DND-41 (cell line): ENCODE results near the gene DDX3X.

ENCODE experiments used
- ATAC-seq: fragments of 200-7000 bp; cut with Tn5 transposase; 3 replicates; pipeline ENCODE4 v1.9.1; 2021; ENCODE audit warnings: low read depth; ENCODE audit not compliant: insufficient read depth
- DNase-seq: peaks from one replicate; pipeline ENCODE4 v3.0.0-alpha.2; 2020
- H2AFZ ChIP-seq: 2 replicates; pipeline ENCODE4 v1.6.0; 2012; ENCODE audit warnings: low read depth, low read length
- H3K27ac ChIP-seq: 2 replicates; pipeline ENCODE4 v1.5.1; 2012; ENCODE audit warnings: low read length, inconsistent platforms
- H3K27me3 ChIP-seq: fragments of 200-600 bp; sonication (generic); 2 replicates; pipeline ENCODE4 v1.6.0; 2012; ENCODE audit warnings: low read length, mild to moderate bottlenecking, inconsistent platforms; ENCODE audit not compliant: insufficient read depth, poor library complexity
- H3K36me3 ChIP-seq: 2 replicates; pipeline ENCODE4 v1.5.1; 2012; ENCODE audit warnings: low read length, inconsistent platforms; ENCODE audit not compliant: insufficient read depth
- H3K4me1 ChIP-seq: 2 replicates; pipeline ENCODE4 v1.5.1; 2012; ENCODE audit warnings: mild to moderate bottlenecking, low read length; ENCODE audit not compliant: insufficient read depth
- H3K4me2 ChIP-seq: 2 replicates; pipeline ENCODE4 v1.6.0; 2012; ENCODE audit warnings: mild to moderate bottlenecking, moderate library complexity, low read length, inconsistent platforms; ENCODE audit not compliant: insufficient read depth
- H3K4me3 ChIP-seq, 2 experiments: fragments of 200-600 bp in 1 of 2; shearing (Covaris generic) in 1 of 2; 2 replicates each; pipeline ENCODE4 v1.5.1; 2012 to 2016; ENCODE audit warnings: inconsistent platforms in 2 of 2, low read length in 2 of 2, mild to moderate bottlenecking in 2 of 2, low read depth in 1 of 2, moderate library complexity in 1 of 2
- H3K79me2 ChIP-seq: 2 replicates; pipeline ENCODE4 v1.6.0; 2012; ENCODE audit warnings: low read length, inconsistent platforms; ENCODE audit not compliant: insufficient read depth
- H3K9ac ChIP-seq: 2 replicates; pipeline ENCODE4 v1.6.0; 2012; ENCODE audit warnings: low read depth, mild to moderate bottlenecking, inconsistent platforms, low read length, moderate library complexity
- H3K9me3 ChIP-seq: 2 replicates; pipeline ENCODE4 v1.5.1; 2012; ENCODE audit warnings: low read length, moderate library complexity, mild to moderate bottlenecking, inconsistent platforms; ENCODE audit not compliant: insufficient read depth, severe bottlenecking
- H4K20me1 ChIP-seq: 2 replicates; pipeline ENCODE4 v1.6.0; 2012; ENCODE audit warnings: low read length; ENCODE audit not compliant: insufficient read depth
- EZH2 ChIP-seq: IDR thresholded peaks from 3 replicates; pipeline ENCODE4 v1.6.1; 2012; ENCODE audit warnings: borderline replicate concordance, low read depth, mild to moderate bottlenecking, moderate library complexity, low read length, inconsistent platforms; ENCODE audit not compliant: severe bottlenecking
- TF ChIP-seq, protein P1 (sequence below): IDR thresholded peaks from 2 replicates; pipeline ENCODE4 v1.5.1; 2012; ENCODE audit warnings: borderline replicate concordance, low read length, moderate library complexity, mild to moderate bottlenecking; ENCODE audit not compliant: poor library complexity, severe bottlenecking; ENCODE audit errors: extremely low read depth

Gene DDX3X

DNA sequence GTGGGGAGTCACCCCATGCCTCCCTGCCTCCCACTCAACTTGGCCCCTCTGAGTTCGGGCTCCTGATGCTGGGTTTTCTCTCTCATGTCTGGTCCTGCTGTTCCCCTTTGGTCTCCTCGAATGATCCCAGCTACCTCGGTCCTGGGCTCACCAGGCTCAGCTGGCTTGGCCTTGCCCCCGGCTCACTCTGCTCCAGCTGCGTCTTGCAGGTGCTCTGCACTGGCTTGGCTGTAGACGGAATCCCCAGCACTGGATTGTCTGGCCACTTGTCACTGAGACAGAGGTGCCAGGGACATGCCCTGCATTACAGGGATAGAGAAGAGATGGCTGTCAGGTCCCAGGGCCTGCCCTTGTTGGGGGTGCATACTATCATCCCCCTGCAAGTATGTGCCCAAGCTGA is 71.6 kb downstream of the DDX3X start:
- H3K4me2 ChIP-seq: no peak overlapping the region

DNA sequence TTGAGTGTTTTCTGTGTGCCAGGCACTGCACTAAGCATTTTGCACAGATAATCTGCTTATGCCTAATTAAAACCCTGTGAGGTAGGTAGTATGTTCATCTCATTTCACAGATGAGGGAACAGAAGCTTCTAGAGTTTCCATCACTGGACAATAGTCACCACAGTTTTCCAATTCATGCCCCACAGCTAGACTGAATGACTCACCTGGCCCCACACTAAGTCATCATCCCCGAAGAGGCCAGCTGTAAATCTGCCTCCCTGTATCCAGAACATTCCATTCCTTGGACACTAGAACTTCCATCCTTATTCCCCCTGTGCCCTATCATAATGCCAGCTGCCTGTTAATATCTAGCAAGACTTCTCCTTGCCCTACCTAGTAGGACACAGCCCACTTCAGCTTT is 72.2 kb downstream of the DDX3X start:
- ATAC-seq (no peak), DNase-seq (no peak)
- no peaks in the 10 kb centered on the region for H3K36me3 ChIP-seq
- H4K20me1 ChIP-seq: no peaks in the 10 kb centered on the region
- H3K4me2 ChIP-seq: no peak overlapping the region
- H3K4me1 ChIP-seq: no peaks in the 10 kb centered on the region
- no peak overlapping the region for H2AFZ ChIP-seq
- no peak overlapping the region for H3K4me3 ChIP-seq
- no peak overlapping the region for H3K27ac ChIP-seq
- H3K9ac ChIP-seq: no peak overlapping the region
- TF ChIP-seq, protein P1, sequence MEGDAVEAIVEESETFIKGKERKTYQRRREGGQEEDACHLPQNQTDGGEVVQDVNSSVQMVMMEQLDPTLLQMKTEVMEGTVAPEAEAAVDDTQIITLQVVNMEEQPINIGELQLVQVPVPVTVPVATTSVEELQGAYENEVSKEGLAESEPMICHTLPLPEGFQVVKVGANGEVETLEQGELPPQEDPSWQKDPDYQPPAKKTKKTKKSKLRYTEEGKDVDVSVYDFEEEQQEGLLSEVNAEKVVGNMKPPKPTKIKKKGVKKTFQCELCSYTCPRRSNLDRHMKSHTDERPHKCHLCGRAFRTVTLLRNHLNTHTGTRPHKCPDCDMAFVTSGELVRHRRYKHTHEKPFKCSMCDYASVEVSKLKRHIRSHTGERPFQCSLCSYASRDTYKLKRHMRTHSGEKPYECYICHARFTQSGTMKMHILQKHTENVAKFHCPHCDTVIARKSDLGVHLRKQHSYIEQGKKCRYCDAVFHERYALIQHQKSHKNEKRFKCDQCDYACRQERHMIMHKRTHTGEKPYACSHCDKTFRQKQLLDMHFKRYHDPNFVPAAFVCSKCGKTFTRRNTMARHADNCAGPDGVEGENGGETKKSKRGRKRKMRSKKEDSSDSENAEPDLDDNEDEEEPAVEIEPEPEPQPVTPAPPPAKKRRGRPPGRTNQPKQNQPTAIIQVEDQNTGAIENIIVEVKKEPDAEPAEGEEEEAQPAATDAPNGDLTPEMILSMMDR: no peak
- TF ChIP-seq EZH2: no peak
- H3K79me2 ChIP-seq: no peaks in the 10 kb centered on the region
- no peaks in the 10 kb centered on the region for H3K9me3 ChIP-seq
- no peaks in the 10 kb centered on the region for H3K27me3 ChIP-seq

More for the DNA sequence above, 71.6 kb downstream of the DDX3X start:
- Histone ChIP-seq H3K4me1 (no peaks in the 10 kb centered on the region), H3K9ac (no peak overlapping the region), H4K20me1 (no peaks in the 10 kb centered on the region), H3K4me3 (no peak overlapping the region), H2AFZ (no peak overlapping the region), H3K79me2 (no peaks in the 10 kb centered on the region), H3K9me3 (no peaks in the 10 kb centered on the region), H3K27ac (no peak overlapping the region), H3K27me3 (no peaks in the 10 kb centered on the region), H3K36me3 (no peaks in the 10 kb centered on the region)
- no peak for ATAC-seq
- DNase-seq: no peak
- TF ChIP-seq EZH2: no peak
- TF ChIP-seq, protein P1: no peak

- Histone ChIP-seq H3K27ac (no peak overlapping the region), H3K79me2 (no peaks in the 10 kb centered on the region), H3K4me3 (no peak overlapping the region), H4K20me1 (no peaks in the 10 kb centered on the region), H3K27me3 (no peaks in the 10 kb centered on the region), H3K36me3 (no peaks in the 10 kb centered on the region), H3K4me1 (no peaks in the 10 kb centered on the region), H3K4me2 (no peak overlapping the region), H3K9ac (no peak overlapping the region), H3K9me3 (no peaks in the 10 kb centered on the region), H2AFZ (no peak overlapping the region)
- no peak for ATAC-seq
- no peak for DNase-seq
- TF ChIP-seq, protein P1: no peak
- no peak for TF ChIP-seq EZH2
Observed at GRCh38 chrX:41407816-41408215, 73.9 kb downstream of the DDX3X start.

GRCh38 chrX:41408576-41408975 is 74.6 kb downstream of the DDX3X start:
- no peaks in the 10 kb centered on the region for H4K20me1 ChIP-seq
- no peak overlapping the region for H3K27ac ChIP-seq
- H3K36me3 ChIP-seq: no peaks in the 10 kb centered on the region
- no peak for DNase-seq
- H3K79me2 ChIP-seq: no peaks in the 10 kb centered on the region
- no peak for ATAC-seq
- no peak for TF ChIP-seq EZH2
- TF ChIP-seq, protein P1: no peak
- no peak overlapping the region for H2AFZ ChIP-seq
- H3K27me3 ChIP-seq: no peaks in the 10 kb centered on the region
- no peak overlapping the region for H3K4me3 ChIP-seq
- no peaks in the 10 kb centered on the region for H3K9me3 ChIP-seq
- H3K4me2 ChIP-seq: no peak overlapping the region
- no peak overlapping the region for H3K9ac ChIP-seq
- no peaks in the 10 kb centered on the region for H3K4me1 ChIP-seq
